Measurements from ENCODE around the gene PRRC2B.
"Not testable (repeated sequence)": the region's sequence is repeated elsewhere in the genome, so short reads cannot be mapped to it uniquely, and the experiment has no call there.

Gene PRRC2B

DNA sequence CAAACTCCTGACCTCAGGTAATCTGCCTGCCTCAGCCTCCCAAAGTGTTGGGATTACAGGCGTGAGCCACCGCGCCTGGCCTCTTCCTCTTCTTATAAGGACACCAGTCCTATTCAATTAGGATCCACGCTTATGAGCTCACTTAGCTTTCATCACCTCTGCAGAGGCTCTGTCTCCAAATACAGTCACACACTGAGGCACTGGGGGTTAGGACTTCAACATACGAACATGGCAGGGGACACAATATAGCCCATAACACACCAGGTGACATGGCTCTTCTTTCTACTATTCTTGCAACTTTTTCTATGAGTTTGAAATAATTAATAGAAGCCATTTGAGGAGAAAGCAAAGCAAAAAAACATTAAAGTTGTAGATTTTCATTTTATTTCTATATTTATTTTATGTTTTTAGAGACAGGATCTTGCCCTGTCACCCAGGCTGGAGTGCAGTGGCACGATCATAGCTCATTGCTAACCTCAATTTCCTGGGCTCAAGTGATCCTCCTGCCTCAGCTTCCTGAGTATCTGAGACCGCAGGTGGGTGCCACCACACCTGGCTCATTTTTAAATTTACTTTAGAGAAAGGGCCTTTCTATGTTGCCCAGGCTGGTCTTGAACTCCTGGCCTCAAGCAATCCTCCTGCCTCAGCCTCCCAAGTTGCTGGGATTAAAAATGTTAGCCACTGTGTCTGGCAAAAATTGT, 145.5 kb downstream of the PRRC2B start:
- DNase-seq (ENCODE audit: low spot score) = peak; percentile 58

GRCh38 chr9:131543141-131543540, 149.3 kb downstream of the PRRC2B start:
- no peak for DNase-seq (ENCODE audit: low spot score)

GRCh38 chr9:131545003-131545785, 151.3 kb downstream of the PRRC2B start, which contains the start of gene PRRT1B:
Gene PRRT1B, plus strand, starts transcription at chr9:131545523. Its CDS starts 93 bp downstream, at chr9:131545616.
- DNase-seq (ENCODE audit: low spot score) = no peak

DNA sequence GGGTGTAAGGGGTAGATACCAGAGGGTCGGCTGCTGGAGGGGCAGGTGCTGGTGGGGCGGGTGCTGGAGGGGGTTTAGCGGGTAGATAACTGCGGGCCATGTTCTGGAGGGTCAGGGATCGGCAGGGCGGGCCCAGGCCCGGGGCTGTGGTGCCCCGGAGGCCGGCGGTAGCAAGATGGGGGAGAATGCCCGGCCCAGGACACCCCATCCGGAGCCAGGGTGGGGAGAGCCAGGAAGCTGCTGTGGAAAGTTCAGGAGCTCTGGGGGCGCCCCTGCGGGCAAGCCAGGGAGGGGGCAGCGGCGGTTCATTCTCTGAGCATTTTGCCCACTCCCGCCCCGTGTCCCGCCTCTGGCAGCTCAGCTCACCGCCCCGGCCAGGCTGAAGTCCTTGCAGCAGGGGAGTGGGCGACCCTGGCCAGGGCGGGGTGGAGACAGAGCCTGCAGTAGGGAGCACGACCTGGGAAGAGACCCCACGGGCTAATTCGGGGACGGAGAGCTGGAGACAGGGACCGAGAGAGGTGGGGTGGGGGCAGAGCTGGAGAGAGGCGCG, 152.0 kb downstream of the PRRC2B start:
- DNase-seq (ENCODE audit: low spot score) = no peak

GRCh38 chr9:131546336-131547084, 152.6 kb downstream of the PRRC2B start:
- DNase-seq (ENCODE audit: low spot score) = no peak

- DNase-seq (ENCODE audit: low spot score) = not testable (repeated sequence)
These were observed 155.3 kb downstream of the PRRC2B start for GRCh38 chr9:131549186-131549585.
